HCT116 (cell line): ENCODE data around the gene FSIP1. TPM values are rescaled to one million over a fixed set of nuclear protein-coding genes. Genes with fewer than 3 reads are reported as not detected.

Experiments
- ATAC-seq: fragments of 200-7000 bp; cut with Tn5 transposase; 2 replicates; pipeline ENCODE4 v1.9.1; 2020; ENCODE audit warnings: mild to moderate bottlenecking, moderate library complexity
- BruUV-seq: library from RNA; stranded (reverse); fragments of 400-500 nt; replicated peaks from 2 replicates; lab custom pipeline; 2021; lab: Mats Ljungman, UMichigan
- CTCF ChIA-PET: fragments of 300-600 bp; sonication (Branson Sonifier 250); formaldehyde crosslinking; loops from one replicate; lab custom pipeline; 2021; ENCODE audit warnings: antibody characterized with exemption; lab: Charles Lee
- POLR2A ChIA-PET: fragments of 300-600, 350-600 bp; sonication (Branson Sonifier 250); formaldehyde crosslinking; loops from one replicate; lab custom pipeline; 2021; ENCODE audit warnings: antibody characterized with exemption; lab: Charles Lee
- RAD21 ChIA-PET, 2 experiments: fragments of 300-600 bp; sonication (Branson Sonifier 250); formaldehyde crosslinking; loops; one replicate each; lab custom pipeline; 2023; ENCODE audit warnings: low total read pairs in 2 of 2; ENCODE audit not compliant: uncharacterized antibody in 2 of 2, unreplicated experiment in 2 of 2, low non-redundant PET in 1 of 2; lab: Charles Lee
- DNase-seq: peaks from one replicate; pipeline ENCODE4 v3.0.0-alpha.2; 2010; ENCODE audit warnings: low read depth, low spot score
- H2AFZ ChIP-seq: fragments of 200-600 bp; shearing (Covaris generic), sonication (generic); 2 replicates; pipeline ENCODE4 v1.6.1; 2017; ENCODE audit warnings: low read depth, mixed run types, mixed read lengths, antibody characterized with exemption, low read length; ENCODE audit not compliant: poor library complexity, severe bottlenecking
- H3K27ac ChIP-seq: 2 replicates; pipeline ENCODE4 v1.5.1; 2012; ENCODE audit warnings: low read depth, low read length
- H3K27me3 ChIP-seq: fragments of 200-600 bp; sonication (generic); 2 replicates; pipeline ENCODE4 v1.6.1; 2016; ENCODE audit warnings: mixed run types, low read length, mixed read lengths; ENCODE audit not compliant: insufficient read depth
- H3K36me3 ChIP-seq, 2 experiments: fragments of 200-500 bp in 1 of 2; fragments of 200-600 bp in 1 of 2; sonication (Bioruptor generic) in 1 of 2; sonication (generic) in 1 of 2; 2 replicates each; pipeline versions ENCODE4 v1.5.1 to v1.6.1; 2014 to 2016; ENCODE audit warnings: low read length in 2 of 2, inconsistent platforms in 1 of 2, mixed read lengths in 1 of 2, mixed run types in 1 of 2; ENCODE audit not compliant: insufficient read depth in 2 of 2, control insufficient read depth in 1 of 2
- H3K4me1 ChIP-seq, 2 experiments: fragments of 200-600 bp in 1 of 2; sonication (generic) in 1 of 2; 2 replicates each; pipeline versions ENCODE4 v1.5.1 to v1.6.1; 2012 to 2017; ENCODE audit warnings: low read length in 2 of 2, inconsistent platforms in 1 of 2, mild to moderate bottlenecking in 1 of 2, mixed read lengths in 1 of 2, mixed run types in 1 of 2, moderate library complexity in 1 of 2; ENCODE audit not compliant: insufficient read depth in 2 of 2, control insufficient read depth in 1 of 2
- H3K4me2 ChIP-seq: fragments of 200-600 bp; sonication (generic); 2 replicates; pipeline ENCODE4 v1.6.1; 2017; ENCODE audit warnings: mixed run types, low read length, mixed read lengths
- H3K4me3 ChIP-seq, 2 experiments: fragments of 200-600 bp in 1 of 2; sonication (generic) in 1 of 2; replicated peaks in 1 of 2; 2 replicates each; pipeline ENCODE4 v1.5.1; 2011 to 2016; ENCODE audit warnings: low read length in 2 of 2, control low read depth in 1 of 2, low read depth in 1 of 2, mild to moderate bottlenecking in 1 of 2, mixed read lengths in 1 of 2, mixed run types in 1 of 2
- H3K79me2 ChIP-seq: fragments of 200-600 bp; sonication (generic); 2 replicates; pipeline ENCODE4 v1.6.1; 2017; ENCODE audit warnings: mild to moderate bottlenecking, mixed run types, low read length, moderate library complexity, mixed read lengths; ENCODE audit not compliant: insufficient read depth
- H3K9ac ChIP-seq: fragments of 200-600 bp; sonication (generic); 2 replicates; pipeline ENCODE4 v1.6.1; 2016; ENCODE audit warnings: low read length, mixed read lengths
- H3K9me2 ChIP-seq: fragments of 200-600 bp; sonication (generic), shearing (Covaris generic); 2 replicates; pipeline ENCODE4 v1.6.1; 2017; ENCODE audit warnings: mixed run types, mild to moderate bottlenecking, moderate library complexity; ENCODE audit not compliant: insufficient read depth
- H3K9me3 ChIP-seq, 2 experiments: fragments of 200-500 bp in 1 of 2; fragments of 200-600 bp in 1 of 2; sonication (Bioruptor generic) in 1 of 2; sonication (generic) in 1 of 2; 2 replicates each; pipeline ENCODE4 v1.6.1; 2014 to 2017; ENCODE audit warnings: low read length in 2 of 2, mixed read lengths in 2 of 2, inconsistent platforms in 1 of 2, low read depth in 1 of 2, mild to moderate bottlenecking in 1 of 2, mixed run types in 1 of 2, moderate library complexity in 1 of 2; ENCODE audit not compliant: control insufficient read depth in 1 of 2, insufficient read depth in 1 of 2
- H4K20me1 ChIP-seq: fragments of 200-600 bp; sonication (generic), shearing (Covaris generic); 2 replicates; pipeline ENCODE4 v1.6.1; 2017; ENCODE audit warnings: mixed run types, mild to moderate bottlenecking, moderate library complexity; ENCODE audit not compliant: insufficient read depth
- ATF3 ChIP-seq: IDR thresholded peaks from 2 replicates; pipeline ENCODE4 v1.6.1; 2012
- CBX3 ChIP-seq: IDR thresholded peaks from 2 replicates; pipeline ENCODE4 v1.6.1; 2012; ENCODE audit warnings: low read depth
- CEBPB ChIP-seq: IDR thresholded peaks from 2 replicates; pipeline ENCODE4 v1.6.1; 2012; ENCODE audit warnings: low read depth
- EGR1 ChIP-seq: IDR thresholded peaks from 2 replicates; pipeline ENCODE4 v1.6.1; 2012; ENCODE audit warnings: low read depth
- ELF1 ChIP-seq: IDR thresholded peaks from 2 replicates; pipeline ENCODE4 v1.6.1; 2012; ENCODE audit warnings: low read depth, borderline replicate concordance
- EZH2 ChIP-seq: fragments of 200-600 bp; sonication (generic); IDR thresholded peaks from 2 replicates; pipeline ENCODE4 v1.6.1; 2017; ENCODE audit warnings: antibody characterized with exemption, mixed run types
- EZH2phosphoT487 ChIP-seq: fragments of 200-600 bp; IDR thresholded peaks from 2 replicates; pipeline ENCODE4 v1.6.1; 2018; ENCODE audit warnings: antibody characterized with exemption, borderline replicate concordance
- FOSL1 ChIP-seq: IDR thresholded peaks from 2 replicates; pipeline ENCODE4 v1.6.1; 2012; ENCODE audit warnings: low read depth
- MAX ChIP-seq: IDR thresholded peaks from 2 replicates; pipeline ENCODE4 v1.6.1; 2012
- POLR2A ChIP-seq: IDR thresholded peaks from 2 replicates; pipeline ENCODE4 v1.7.0; 2011; ENCODE audit warnings: borderline replicate concordance; ENCODE audit not compliant: insufficient read depth, insufficient read length; ENCODE audit errors: extremely low read depth
- POLR2AphosphoS5 ChIP-seq: IDR thresholded peaks from 2 replicates; pipeline ENCODE4 v1.6.1; 2011; ENCODE audit warnings: mild to moderate bottlenecking, low read depth, low read length, moderate library complexity
- RAD21 ChIP-seq: IDR thresholded peaks from 2 replicates; pipeline ENCODE4 v1.6.1; 2012; ENCODE audit warnings: low read depth, mild to moderate bottlenecking
- SIN3A ChIP-seq: IDR thresholded peaks from 2 replicates; pipeline ENCODE4 v1.6.1; 2012; ENCODE audit warnings: low read depth
- SRF ChIP-seq: IDR thresholded peaks from 2 replicates; pipeline ENCODE4 v1.6.1; 2012; ENCODE audit warnings: low read depth
- YY1 ChIP-seq: IDR thresholded peaks from 2 replicates; pipeline ENCODE4 v1.6.1; 2011; ENCODE audit warnings: low read length, low read depth, moderate library complexity, mild to moderate bottlenecking; ENCODE audit not compliant: insufficient replicate concordance; ENCODE audit errors: extremely low read depth
- ZBTB33 ChIP-seq: IDR thresholded peaks from 2 replicates; pipeline ENCODE4 v1.6.1; 2011; ENCODE audit warnings: mild to moderate bottlenecking, low read length, moderate library complexity; ENCODE audit not compliant: insufficient replicate concordance; ENCODE audit errors: extremely low read depth
- ZFX ChIP-seq: fragments of 450-650 bp; IDR thresholded peaks from 2 replicates; pipeline ENCODE4 v1.6.1; 2017
- ZNF274 ChIP-seq: fragments of 200-500 bp; sonication (Bioruptor generic); IDR thresholded peaks from 2 replicates; pipeline ENCODE4 v1.6.1; 2014; ENCODE audit warnings: mild to moderate bottlenecking, low read depth, low read length, inconsistent platforms
- intact Hi-C: fragments of 100-400 bp; cut with micrococcal nuclease; formaldehyde crosslinking; loops from 2 replicates; pipeline ENCODE4 v1.10.0; 2022
- total RNA-seq: library from RNA; stranded (reverse); gene quantifications from one replicate; pipeline ENCODE4 v1.2.1, GENCODE V29; 2021; ENCODE audit not compliant: unreplicated experiment

FSIP1 gene
- total RNA-seq, 1 experiment from 2014 or later: 0.42 TPM

DNA sequence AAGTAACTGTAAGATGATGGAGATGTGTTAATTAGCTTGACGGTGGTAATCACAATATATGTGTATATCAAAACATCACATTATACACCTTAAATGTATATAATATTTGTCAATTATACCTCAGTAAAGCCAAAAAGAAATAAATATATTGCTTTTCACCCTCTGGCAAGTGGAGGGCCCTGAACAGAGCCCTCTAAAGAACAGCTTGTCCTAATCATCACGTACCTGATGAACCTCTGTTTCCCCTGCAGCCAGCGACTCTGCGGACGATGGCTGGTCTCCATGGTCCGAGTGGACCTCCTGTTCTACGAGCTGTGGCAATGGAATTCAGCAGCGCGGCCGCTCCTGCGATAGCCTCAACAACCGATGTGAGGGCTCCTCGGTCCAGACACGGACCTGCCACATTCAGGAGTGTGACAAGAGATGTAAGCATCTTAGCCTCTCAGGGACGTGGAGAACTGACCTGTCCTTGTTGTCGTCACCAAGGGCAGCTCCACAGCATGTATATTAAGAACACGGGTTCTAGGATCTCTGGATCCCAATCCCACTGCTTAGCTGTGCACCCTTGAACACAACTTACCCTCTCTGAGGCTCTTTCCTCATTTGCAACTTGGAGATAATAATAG is 195.4 kb downstream of the FSIP1 start:
- no TSS peak for BruUV-seq
- no peaks in the 10 kb centered on the region; a peak in 2 of 4 replicates for H3K4me1 ChIP-seq
- no peak overlapping the region for H3K27ac ChIP-seq
- intact Hi-C loops: no loop called here
- H4K20me1 ChIP-seq: no peaks in the 10 kb centered on the region
- TF ChIP-seq SRF (no peak), CEBPB (no peak), EZH2phosphoT487 (no peak), MAX (no peak), POLR2A (no peak), POLR2AphosphoS5 (no peak), FOSL1 (no peak), RAD21 (no peak)
- no peaks in the 10 kb centered on the region for H3K79me2 ChIP-seq
- ChIA-PET POLR2A (no interaction called here), RAD21 (no interaction called here), CTCF (no interaction called here)
- H3K36me3 ChIP-seq: peaks cover 7 to 38% of the 10 kb centered on the region in 2 experiments; a peak in 3 of 4 replicates
- H3K9me3 ChIP-seq: no peaks in the 10 kb centered on the region
- H3K4me3 ChIP-seq: no peak overlapping the region
- H3K4me2 ChIP-seq: no peak overlapping the region
- no peak for DNase-seq
- H3K9me2 ChIP-seq: no peaks in the 10 kb centered on the region
- H3K27me3 ChIP-seq: no peaks in the 10 kb centered on the region
- no peak overlapping the region for H2AFZ ChIP-seq
- no peak overlapping the region for H3K9ac ChIP-seq
- no peak for ATAC-seq

DNA sequence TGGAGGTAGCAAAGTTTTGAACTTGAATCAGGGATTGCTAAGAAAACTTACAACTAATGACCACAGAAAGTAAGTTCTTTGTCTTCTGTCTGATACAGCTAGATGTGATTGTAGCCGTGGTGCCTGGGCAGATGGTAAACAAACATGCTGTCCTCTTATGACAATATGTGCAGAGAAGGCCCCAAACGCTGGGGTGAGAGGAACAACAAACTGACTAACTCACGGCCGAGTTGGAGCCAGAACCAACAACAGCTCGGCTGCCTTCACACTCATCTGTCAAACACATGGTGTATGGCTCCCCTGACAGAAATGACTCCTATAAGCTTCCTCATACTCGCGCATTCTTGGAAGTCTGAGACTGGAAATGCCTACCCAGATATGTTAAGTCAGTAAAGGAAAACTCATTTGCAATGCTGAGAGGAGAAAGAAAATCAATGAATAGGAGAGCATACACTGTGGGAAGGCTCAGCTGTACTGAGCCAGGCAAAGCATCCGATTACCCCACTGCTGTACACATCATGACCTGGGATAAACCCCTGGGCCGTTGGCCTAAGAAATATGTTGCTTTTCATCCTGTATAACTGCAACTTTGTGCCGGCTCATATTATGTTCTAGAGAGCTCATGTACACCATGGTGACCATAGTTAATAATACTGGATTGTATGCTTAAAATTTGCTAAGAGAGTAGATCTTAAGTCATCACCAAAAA is 196.1 kb downstream of the FSIP1 start:
- no peaks in the 10 kb centered on the region for H3K9me3 ChIP-seq
- H3K4me3 ChIP-seq: no peak overlapping the region
- no peaks in the 10 kb centered on the region for H3K9me2 ChIP-seq
- no TSS peak for BruUV-seq
- ChIA-PET RAD21 (no interaction called here), POLR2A (no interaction called here), CTCF (interaction anchor here (1.1 kb wide), 1 partner anchor 170 kb away, joined by 3 read pairs; no protein-coding TSS in a partner anchor)
- ATAC-seq: no peak
- no peak overlapping the region for H3K27ac ChIP-seq
- no peaks in the 10 kb centered on the region for H3K79me2 ChIP-seq
- no peak overlapping the region for H2AFZ ChIP-seq
- intact Hi-C loops: no loop called here
- H4K20me1 ChIP-seq: no peaks in the 10 kb centered on the region
- peaks cover 5 to 6% of the 10 kb centered on the region in 2 experiments; a peak in 3 of 4 replicates for H3K4me1 ChIP-seq
- no peak for DNase-seq
- H3K27me3 ChIP-seq: no peaks in the 10 kb centered on the region
- H3K9ac ChIP-seq: no peak overlapping the region
- peaks cover 7 to 37% of the 10 kb centered on the region in 2 experiments; a peak in 2 of 4 replicates for H3K36me3 ChIP-seq
- no peak overlapping the region for H3K4me2 ChIP-seq
- TF ChIP-seq RAD21 (no peak), EZH2phosphoT487 (no peak), EZH2 (no peak), ZFX (no peak), FOSL1 (no peak), YY1 (no peak), POLR2A (no peak), ELF1 (no peak), EGR1 (no peak), ATF3 (no peak), SIN3A (no peak), ZNF274 (no peak), ZBTB33 (no peak), CEBPB (no peak), MAX (no peak), CBX3 (no peak)
